H1 (cell line): Measurements from ENCODE around the gene ACTR1A. TPM values are rescaled to one million over a fixed set of nuclear protein-coding genes. Genes with fewer than 3 reads are reported as not detected.

ENCODE experiments used
- CTCF ChIA-PET: fragments of 300-600 bp; sonication (Branson Sonifier 250); formaldehyde crosslinking; loops from one replicate; lab custom pipeline; 2021; ENCODE audit not compliant: partially characterized antibody; lab: Charles Lee
- POLR2A ChIA-PET: fragments of 300-600 bp; sonication (Branson Sonifier 250); formaldehyde crosslinking; loops from one replicate; lab custom pipeline; 2021; ENCODE audit warnings: inconsistent platforms; ENCODE audit not compliant: partially characterized antibody; lab: Charles Lee
- DNase-seq, 2 experiments: peaks; one replicate each; pipeline versions ENCODE4 v3.0.0 to v3.0.0-alpha.2; 2010 to 2022; ENCODE audit warnings: low spot score in 2 of 2, low read depth in 1 of 2, mixed read lengths in 1 of 2
- FAIRE-seq: peaks from 2 replicates; lab custom pipeline; 2011; peaks lifted over from hg19 to GRCh38; lab: Jason Lieb, UNC
- H2AFZ ChIP-seq: 2 replicates; pipeline ENCODE4 v1.8.1; 2012; ENCODE audit warnings: low read length, inconsistent platforms
- H2AK5ac ChIP-seq: 2 replicates; pipeline ENCODE4 v1.6.1; 2013; ENCODE audit warnings: low read depth, low read length
- H2BK120ac ChIP-seq: replicated peaks from 2 replicates; pipeline ENCODE3; 2013; ENCODE audit warnings: low read depth, low read length, inconsistent platforms
- H2BK12ac ChIP-seq: 2 replicates; pipeline ENCODE4 v1.6.1; 2013; ENCODE audit warnings: low read depth, low read length
- H2BK15ac ChIP-seq: 2 replicates; pipeline ENCODE4 v1.6.1; 2013; ENCODE audit warnings: low read length
- H2BK20ac ChIP-seq: 2 replicates; pipeline ENCODE4 v1.6.1; 2013; ENCODE audit warnings: low read length
- H2BK5ac ChIP-seq: 2 replicates; pipeline ENCODE4 v1.6.1; 2013; ENCODE audit warnings: low read depth, low read length
- H3K14ac ChIP-seq: 2 replicates; pipeline ENCODE4 v1.6.1; 2013; ENCODE audit warnings: inconsistent platforms; ENCODE audit not compliant: insufficient read length
- H3K18ac ChIP-seq: 2 replicates; pipeline ENCODE4 v1.6.1; 2013; ENCODE audit warnings: low read length; ENCODE audit errors: extremely low read depth
- H3K23ac ChIP-seq: 2 replicates; pipeline ENCODE4 v1.6.1; 2013; ENCODE audit warnings: inconsistent platforms; ENCODE audit not compliant: insufficient read length
- H3K23me2 ChIP-seq: 2 replicates; pipeline ENCODE4 v1.6.1; 2013; ENCODE audit warnings: low read depth, low read length
- H3K27ac ChIP-seq: 2 replicates; pipeline ENCODE4 v1.6.1; 2011; ENCODE audit warnings: low read depth, low read length, inconsistent platforms
- H3K27me3 ChIP-seq, 4 experiments: replicated peaks in 1 of 4; 1 replicate in 1 of 4; 2 replicates in 3 of 4; pipeline versions ENCODE4 v1.6.1 to v1.8.1; 2011 to 2013; ENCODE audit warnings: low read length in 3 of 4, mild to moderate bottlenecking in 3 of 4, inconsistent platforms in 2 of 4, mixed read lengths in 2 of 4, moderate library complexity in 1 of 4; ENCODE audit not compliant: control insufficient read depth in 3 of 4, insufficient read depth in 3 of 4; ENCODE audit errors: extremely low read depth in 1 of 4
- H3K36me3 ChIP-seq, 4 experiments: 2 replicates each; pipeline versions ENCODE4 v1.6.1 to v1.8.1; 2011 to 2013; ENCODE audit warnings: mild to moderate bottlenecking in 4 of 4, low read length in 3 of 4, moderate library complexity in 2 of 4, control low read depth in 1 of 4, inconsistent platforms in 1 of 4; ENCODE audit not compliant: insufficient read depth in 4 of 4, control insufficient read depth in 2 of 4
- H3K4ac ChIP-seq: replicated peaks from 2 replicates; pipeline ENCODE3; 2013; ENCODE audit warnings: low read length, low read depth, mixed read lengths, inconsistent platforms; ENCODE audit not compliant: insufficient read length
- H3K4me1 ChIP-seq, 4 experiments: replicated peaks in 1 of 4; 1 replicate in 1 of 4; 2 replicates in 3 of 4; pipeline versions ENCODE4 v1.6.1 to v1.8.1; 2011 to 2013; ENCODE audit warnings: low read length in 3 of 4, inconsistent platforms in 2 of 4, mixed read lengths in 1 of 4; ENCODE audit not compliant: insufficient read depth in 4 of 4, control insufficient read depth in 3 of 4
- H3K4me2 ChIP-seq, 2 experiments: 2 replicates each; pipeline versions ENCODE4 v1.6.1 to v1.8.1; 2011 to 2013; ENCODE audit warnings: low read depth in 2 of 2, low read length in 2 of 2, control low read depth in 1 of 2, inconsistent platforms in 1 of 2, mild to moderate bottlenecking in 1 of 2; ENCODE audit not compliant: insufficient read depth in 1 of 2
- H3K4me3 ChIP-seq, 4 experiments: fragments of 200-600, 300-600 bp in 1 of 4; sonication (generic), shearing (Covaris generic), sonication (Bioruptor Twin) in 1 of 4; 2 replicates each; pipeline versions ENCODE4 v1.5.1 to v1.8.1; 2011 to 2016; ENCODE audit warnings: low read length in 4 of 4, low read depth in 3 of 4, control low read depth in 2 of 4, inconsistent platforms in 2 of 4, mild to moderate bottlenecking in 2 of 4, mixed read lengths in 1 of 4, moderate library complexity in 1 of 4; ENCODE audit not compliant: insufficient read depth in 2 of 4; ENCODE audit errors: extremely low read depth in 1 of 4
- H3K56ac ChIP-seq: replicated peaks from 2 replicates; pipeline ENCODE3; 2013; ENCODE audit warnings: low read depth, mild to moderate bottlenecking, mixed read lengths, low read length, inconsistent platforms; ENCODE audit not compliant: insufficient read length
- H3K79me1 ChIP-seq: 2 replicates; pipeline ENCODE4 v1.6.1; 2013; ENCODE audit warnings: low read depth, low read length, control low read depth
- H3K79me2 ChIP-seq, 2 experiments: 2 replicates each; pipeline versions ENCODE4 v1.6.1 to v1.8.1; 2012 to 2013; ENCODE audit warnings: low read length in 2 of 2, mild to moderate bottlenecking in 2 of 2, inconsistent platforms in 1 of 2; ENCODE audit not compliant: insufficient read depth in 2 of 2, control insufficient read depth in 1 of 2
- H3K9ac ChIP-seq, 4 experiments: replicated peaks in 1 of 4; 1 replicate in 1 of 4; 2 replicates in 3 of 4; pipeline versions ENCODE4 v1.6.1 to v1.8.1; 2011 to 2013; ENCODE audit warnings: low read depth in 3 of 4, low read length in 3 of 4, control low read depth in 2 of 4, mild to moderate bottlenecking in 2 of 4, moderate library complexity in 2 of 4, inconsistent platforms in 1 of 4; ENCODE audit errors: extremely low read depth in 1 of 4
- H3K9me3 ChIP-seq, 2 experiments: 2 replicates each; pipeline versions ENCODE4 v1.6.1 to v1.8.1; 2012 to 2013; ENCODE audit warnings: mild to moderate bottlenecking in 2 of 2, moderate library complexity in 2 of 2, control low read depth in 1 of 2, inconsistent platforms in 1 of 2, low read depth in 1 of 2, low read length in 1 of 2, mixed read lengths in 1 of 2; ENCODE audit not compliant: insufficient read depth in 2 of 2
- H4K20me1 ChIP-seq, 2 experiments: replicated peaks in 1 of 2; 2 replicates each; pipeline versions ENCODE3 to v1.8.1; 2011 to 2013; ENCODE audit warnings: inconsistent platforms in 2 of 2, low read length in 2 of 2, mild to moderate bottlenecking in 1 of 2; ENCODE audit not compliant: insufficient read depth in 2 of 2, control insufficient read depth in 1 of 2
- H4K5ac ChIP-seq: 2 replicates; pipeline ENCODE4 v1.6.1; 2013; ENCODE audit warnings: low read length, low read depth, mixed read lengths, inconsistent platforms; ENCODE audit not compliant: insufficient read length
- H4K8ac ChIP-seq: 2 replicates; pipeline ENCODE4 v1.8.0; 2013; ENCODE audit warnings: mild to moderate bottlenecking, moderate library complexity, low read length, inconsistent platforms; ENCODE audit not compliant: insufficient read depth; ENCODE audit errors: extremely low read depth
- H4K91ac ChIP-seq: replicated peaks from 2 replicates; pipeline ENCODE3; 2013; ENCODE audit warnings: low read length, mixed read lengths, inconsistent platforms; ENCODE audit not compliant: insufficient read length
- CHD1 ChIP-seq: IDR thresholded peaks from 2 replicates; pipeline ENCODE4 v1.6.1; 2012; ENCODE audit warnings: low read depth, low read length, improper control_type of control experiment
- FOSL1 ChIP-seq: IDR thresholded peaks from 2 replicates; pipeline ENCODE4 v1.6.1; 2011; ENCODE audit warnings: mild to moderate bottlenecking, low read depth, low read length, moderate library complexity; ENCODE audit not compliant: insufficient read depth
- KDM1A ChIP-seq: fragments of 200-600, 300-600 bp; sonication (generic); IDR thresholded peaks from 2 replicates; pipeline ENCODE4 v1.7.1; 2016; ENCODE audit warnings: mild to moderate bottlenecking, low read length, borderline replicate concordance
- KDM5A ChIP-seq: fragments of 200-600 bp; IDR thresholded peaks from 2 replicates; pipeline ENCODE4 v1.7.1; 2012; ENCODE audit warnings: mild to moderate bottlenecking, low read length, inconsistent platforms, mixed read lengths
- RXRA ChIP-seq: IDR thresholded peaks from 2 replicates; pipeline ENCODE4 v1.6.1; 2011; ENCODE audit warnings: low read depth, mild to moderate bottlenecking, low read length, moderate library complexity; ENCODE audit not compliant: insufficient read depth
- SP2 ChIP-seq: IDR thresholded peaks from 2 replicates; pipeline ENCODE4 v1.6.1; 2012; ENCODE audit warnings: mild to moderate bottlenecking, low read length, inconsistent platforms
- TAF7 ChIP-seq: optimal IDR thresholded peaks from 2 replicates; pipeline ENCODE3; 2011; ENCODE audit warnings: low read depth, mild to moderate bottlenecking, inconsistent platforms, low read length, moderate library complexity, borderline replicate concordance
- TCF12 ChIP-seq: IDR thresholded peaks from 2 replicates; pipeline ENCODE4 v1.6.1; 2011; ENCODE audit warnings: low read depth, mild to moderate bottlenecking, low read length
- WGBS, 2 experiments: shearing (Covaris generic) in 1 of 2; methylation state at CpG; one replicate each; pipeline versions ENCODE4 v1.1.6 to v1.1.7; 2013 to 2015; ENCODE audit warnings: low lambda C conversion rate in 2 of 2, mixed read lengths in 2 of 2, inconsistent platforms in 1 of 2, low coverage in 1 of 2, missing lambda C conversion rate in 1 of 2; ENCODE audit not compliant: insufficient replicate concordance in 2 of 2, insufficient coverage in 1 of 2, insufficient read length in 1 of 2; ENCODE audit errors: extremely low coverage in 1 of 2, missing lambda C conversion rate in 1 of 2; 5-methylcytosine and 5-hydroxymethylcytosine counted together
- polyA plus RNA-seq, 7 experiments: library from polyadenylated mRNA; depleted of rRNA in 3 of 7; stranded (reverse) in 5 of 7; unstranded in 2 of 7; fragments of >200 nt in 5 of 7; fragments of 200-250 nt in 2 of 7; gene quantifications; 1 replicate in 5 of 7; 2 replicates in 1 of 7; 4 replicates in 1 of 7; pipeline versions ENCODE4 v1.2.1 to v1.2.3, GENCODE V29; 2011 to 2013; ENCODE audit warnings: missing spikeins in 2 of 7, mixed read lengths in 2 of 7
- total RNA-seq: library from RNA; stranded (reverse); fragmentation: NEBNext Ultra II Directional; extraction: Animal tissue kit (Norgen Biotek cat#: 25700); gene quantifications from 2 replicates; pipeline ENCODE4 v1.2.1, GENCODE V29; 2021
- TF ChIP-seq, protein P1 (sequence below): IDR thresholded peaks from 2 replicates; pipeline ENCODE4 v1.6.1; 2011; ENCODE audit warnings: low read length, improper control_type of control experiment

The ACTR1A gene
- total and polyA plus RNA-seq, 2 of the 8 experiments (the other 6 are each of a cell fraction or from before 2014, with no cell fraction given), result 78.6 to 86.3 TPM

DNA sequence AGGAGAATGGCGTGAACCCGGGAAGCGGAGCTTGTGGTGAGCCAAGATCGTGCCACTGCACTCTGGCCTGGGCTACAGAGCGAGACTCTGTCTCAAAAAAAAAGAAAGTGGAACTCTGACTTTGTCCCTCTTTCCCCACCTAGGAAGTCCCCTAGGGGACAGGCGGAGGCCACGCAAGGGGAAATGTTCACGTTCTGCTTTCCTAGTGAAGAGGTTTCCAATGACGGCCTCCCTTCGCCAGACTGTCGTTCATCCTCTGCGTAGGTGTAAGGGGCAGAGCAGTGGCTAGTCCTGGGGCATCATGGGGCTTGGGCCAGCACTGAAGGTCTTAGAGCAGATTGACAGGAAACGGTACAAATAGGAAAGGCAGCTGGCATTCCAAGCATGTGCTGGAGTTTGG, 31.8 kb upstream of the ACTR1A start:
- Histone ChIP-seq H3K4me1 (no peaks in the 10 kb centered on the region), H2AFZ (no peak overlapping the region), H3K4ac (no peak overlapping the region), H3K14ac (no peak overlapping the region), H3K18ac (no peak overlapping the region), H3K9me3 (no peaks in the 10 kb centered on the region), H3K4me3 (no peak overlapping the region), H3K9ac (no peak overlapping the region), H3K4me2 (no peak overlapping the region), H2BK120ac (no peak overlapping the region), H2AK5ac (no peak overlapping the region), H3K27me3 (no peaks in the 10 kb centered on the region), H2BK15ac (no peak overlapping the region), H3K27ac (no peak overlapping the region), H2BK5ac (no peak overlapping the region), H3K79me1 (no peaks in the 10 kb centered on the region), H3K23ac (no peak overlapping the region), H4K20me1 (peaks cover 2 to 4% of the 10 kb centered on the region in 2 experiments), H2BK20ac (no peak overlapping the region), H3K36me3 (no peaks in the 10 kb centered on the region), H3K79me2 (no peaks in the 10 kb centered on the region), H2BK12ac (no peak overlapping the region), H3K23me2 (no peaks in the 10 kb centered on the region), H4K8ac (no peak overlapping the region), H3K56ac (no peak overlapping the region), H4K91ac (no peak overlapping the region), H4K5ac (no peak overlapping the region)
- TF ChIP-seq RXRA (no peak), KDM1A (no peak), CHD1 (no peak), SP2 (no peak), TAF7 (no peak), KDM5A (no peak), TCF12 (no peak), FOSL1 (no peak)
- TF ChIP-seq, protein P1, sequence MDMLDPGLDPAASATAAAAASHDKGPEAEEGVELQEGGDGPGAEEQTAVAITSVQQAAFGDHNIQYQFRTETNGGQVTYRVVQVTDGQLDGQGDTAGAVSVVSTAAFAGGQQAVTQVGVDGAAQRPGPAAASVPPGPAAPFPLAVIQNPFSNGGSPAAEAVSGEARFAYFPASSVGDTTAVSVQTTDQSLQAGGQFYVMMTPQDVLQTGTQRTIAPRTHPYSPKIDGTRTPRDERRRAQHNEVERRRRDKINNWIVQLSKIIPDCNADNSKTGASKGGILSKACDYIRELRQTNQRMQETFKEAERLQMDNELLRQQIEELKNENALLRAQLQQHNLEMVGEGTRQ, result no peak
- 95% methylated on average over 13 of the region's 13 CpGs; no CpG with 5 or more reads in 1 of the 2 experiments for WGBS, 2 experiments
- ChIA-PET POLR2A (interaction anchor here (0.7 kb wide), 1 partner anchor 156 kb away, joined by 3 read pairs; no protein-coding TSS in a partner anchor), CTCF (interaction anchor here (1.0 to 1.8 kb wide), 2 partner anchors 11 to 49 kb away, joined by 3 to 6 read pairs; no protein-coding TSS in a partner anchor)
- no peak for FAIRE-seq
- DNase-seq, result no peak
